ENCODE results near the gene CFTR. TPM values are rescaled to one million over a fixed set of nuclear protein-coding genes. Genes with fewer than 3 reads are reported as not detected.
"Not testable (repeated sequence)": the region's sequence is repeated elsewhere in the genome, so short reads cannot be mapped to it uniquely, and the experiment has no call there.

The CFTR gene
- total RNA-seq, 2 experiments from 2014 or later = not detected

DNA sequence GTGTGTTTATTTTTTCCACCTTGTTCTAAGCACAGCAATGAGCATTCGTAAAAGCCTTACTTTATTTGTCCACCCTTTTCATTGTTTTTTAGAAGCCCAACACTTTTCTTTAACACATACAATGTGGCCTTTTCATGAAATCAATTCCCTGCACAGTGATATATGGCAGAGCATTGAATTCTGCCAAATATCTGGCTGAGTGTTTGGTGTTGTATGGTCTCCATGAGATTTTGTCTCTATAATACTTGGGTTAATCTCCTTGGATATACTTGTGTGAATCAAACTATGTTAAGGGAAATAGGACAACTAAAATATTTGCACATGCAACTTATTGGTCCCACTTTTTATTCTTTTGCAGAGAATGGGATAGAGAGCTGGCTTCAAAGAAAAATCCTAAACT is 28.9 kb downstream of the CFTR start:
- no peaks in the 10 kb centered on the region for H3K9me3 Mint-ChIP-seq (ENCODE audit: insufficient read depth)
- ATAC-seq (no peak), DNase-seq (no peak)
- H3K36me3 Mint-ChIP-seq (ENCODE audit: low read depth) = no peaks in the 10 kb centered on the region
- CTCF ChIA-PET = no interaction called here
- H3K4me3 Mint-ChIP-seq = no peak overlapping the region
- no peak overlapping the region for H3K27ac Mint-ChIP-seq
- no peaks in the 10 kb centered on the region for H3K4me1 Mint-ChIP-seq (ENCODE audit: low read depth)
- no peaks in the 10 kb centered on the region for H3K27me3 Mint-ChIP-seq (ENCODE audit: low read depth)
- POLR2A ChIA-PET = no interaction called here

DNA sequence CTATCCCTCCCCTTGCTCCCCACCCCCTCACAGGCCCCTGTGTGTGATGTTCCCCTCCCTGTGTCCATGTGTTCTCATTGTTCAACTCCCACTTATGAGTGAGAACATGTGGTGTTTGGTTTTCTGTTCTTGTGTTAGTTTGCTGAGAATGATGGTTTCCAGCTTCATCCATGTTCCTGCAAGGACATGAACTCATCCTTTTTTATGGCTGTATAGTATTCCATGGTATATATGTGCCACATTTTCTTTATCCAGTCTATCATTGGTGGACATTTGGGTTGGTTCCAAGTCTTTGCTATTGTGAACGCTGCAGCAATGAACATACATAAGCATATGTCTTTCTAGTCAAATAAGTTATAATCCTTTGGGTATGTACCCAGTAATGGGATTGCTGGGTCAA is 37.4 kb downstream of the CFTR start:
- CTCF ChIA-PET; H3K36me3 Mint-ChIP-seq (ENCODE audit: low read depth); POLR2A ChIA-PET; H3K4me3 Mint-ChIP-seq; H3K4me1 Mint-ChIP-seq (ENCODE audit: low read depth); ATAC-seq; H3K27ac Mint-ChIP-seq; H3K9me3 Mint-ChIP-seq (ENCODE audit: insufficient read depth); H3K27me3 Mint-ChIP-seq (ENCODE audit: low read depth); DNase-seq: not testable (repeated sequence)

DNA sequence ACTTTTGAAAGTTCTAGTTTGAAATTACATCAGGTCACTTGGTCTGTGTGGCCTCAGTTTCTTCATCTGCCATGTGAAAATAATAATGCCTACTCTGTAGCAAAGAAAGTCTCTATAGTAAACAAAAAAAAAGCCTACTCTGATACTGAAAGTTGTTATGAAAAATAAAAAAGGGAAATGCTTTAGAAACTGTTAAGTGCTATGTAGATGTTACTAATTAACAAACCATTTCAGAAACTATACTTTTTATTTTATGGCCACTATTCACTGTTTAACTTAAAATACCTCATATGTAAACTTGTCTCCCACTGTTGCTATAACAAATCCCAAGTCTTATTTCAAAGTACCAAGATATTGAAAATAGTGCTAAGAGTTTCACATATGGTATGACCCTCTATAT is 50.6 kb downstream of the CFTR start:
- POLR2A ChIA-PET = no interaction called here
- CTCF ChIA-PET = no interaction called here
- H3K9me3 Mint-ChIP-seq (ENCODE audit: insufficient read depth) = no peaks in the 10 kb centered on the region
- no peaks in the 10 kb centered on the region for H3K27me3 Mint-ChIP-seq (ENCODE audit: low read depth)
- no peaks in the 10 kb centered on the region for H3K36me3 Mint-ChIP-seq (ENCODE audit: low read depth)
- DNase-seq (no peak), ATAC-seq (no peak)
- H3K4me1 Mint-ChIP-seq (ENCODE audit: low read depth) = no peaks in the 10 kb centered on the region
- H3K4me3 Mint-ChIP-seq = no peak overlapping the region
- H3K27ac Mint-ChIP-seq = no peak overlapping the region

DNA sequence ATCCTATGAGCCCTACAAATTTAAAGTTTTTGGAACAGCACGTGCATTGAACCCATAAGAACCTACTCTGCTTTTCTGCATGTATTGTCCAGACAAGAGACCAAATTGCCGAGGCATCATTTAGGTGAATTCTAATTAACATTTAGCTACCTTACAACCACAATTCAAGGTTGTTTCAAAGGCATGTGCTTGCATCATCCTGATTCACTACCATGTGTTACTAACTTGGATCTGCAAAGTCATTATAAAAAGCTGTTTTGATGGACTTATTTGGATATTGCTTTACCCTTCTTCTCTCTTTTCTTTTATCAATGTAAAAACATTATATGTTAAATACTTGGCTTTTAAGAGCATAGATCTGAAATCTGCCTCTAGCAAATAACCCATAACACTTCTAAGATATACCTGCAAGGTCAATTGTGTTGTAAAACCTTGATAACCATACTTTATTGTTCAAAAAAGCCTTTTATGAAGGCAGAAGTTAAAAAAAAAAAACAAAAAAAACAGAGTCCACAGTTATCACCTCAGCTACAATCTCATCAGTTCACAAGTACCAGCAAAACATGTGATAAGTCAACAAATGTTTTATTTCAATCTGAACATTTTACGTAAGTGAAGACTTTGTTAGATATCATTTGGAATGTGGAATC is 51.9 kb downstream of the CFTR start:
- H3K4me3 Mint-ChIP-seq = no peak overlapping the region
- H3K4me1 Mint-ChIP-seq (ENCODE audit: low read depth) = no peaks in the 10 kb centered on the region
- no peaks in the 10 kb centered on the region for H3K27me3 Mint-ChIP-seq (ENCODE audit: low read depth)
- H3K27ac Mint-ChIP-seq = no peak overlapping the region
- DNase-seq (no peak), ATAC-seq (no peak)
- H3K36me3 Mint-ChIP-seq (ENCODE audit: low read depth) = no peaks in the 10 kb centered on the region
- H3K9me3 Mint-ChIP-seq (ENCODE audit: insufficient read depth) = no peaks in the 10 kb centered on the region
- CTCF ChIA-PET = no interaction called here
- POLR2A ChIA-PET = no interaction called here

DNA sequence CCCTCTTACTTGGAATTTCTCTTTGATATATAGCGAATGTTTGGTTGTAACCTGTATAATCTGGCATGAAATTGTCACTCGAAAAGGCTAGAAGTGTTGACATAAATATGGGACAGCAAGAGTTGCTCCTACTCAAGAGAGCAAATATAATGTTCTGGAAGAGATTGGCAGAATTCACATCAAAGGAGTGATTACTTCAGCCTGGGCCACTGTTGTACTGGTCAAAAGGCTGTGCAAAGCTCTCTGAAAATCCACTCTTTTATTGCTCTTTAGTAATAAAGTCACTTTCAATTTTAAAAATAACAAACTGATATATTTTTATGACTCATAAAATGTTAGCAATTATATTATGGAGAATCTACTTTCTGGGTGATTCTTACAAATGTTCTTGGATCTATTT is 58.2 kb downstream of the CFTR start:
- ChIA-PET POLR2A (no interaction called here), CTCF (no interaction called here)
- ATAC-seq (no peak), DNase-seq (no peak)
- Mint-ChIP-seq H3K36me3 (ENCODE audit: low read depth) (no peaks in the 10 kb centered on the region), H3K4me3 (no peak overlapping the region), H3K9me3 (ENCODE audit: insufficient read depth) (no peaks in the 10 kb centered on the region), H3K27ac (no peak overlapping the region), H3K4me1 (ENCODE audit: low read depth) (no peaks in the 10 kb centered on the region), H3K27me3 (ENCODE audit: low read depth) (no peaks in the 10 kb centered on the region)

DNA sequence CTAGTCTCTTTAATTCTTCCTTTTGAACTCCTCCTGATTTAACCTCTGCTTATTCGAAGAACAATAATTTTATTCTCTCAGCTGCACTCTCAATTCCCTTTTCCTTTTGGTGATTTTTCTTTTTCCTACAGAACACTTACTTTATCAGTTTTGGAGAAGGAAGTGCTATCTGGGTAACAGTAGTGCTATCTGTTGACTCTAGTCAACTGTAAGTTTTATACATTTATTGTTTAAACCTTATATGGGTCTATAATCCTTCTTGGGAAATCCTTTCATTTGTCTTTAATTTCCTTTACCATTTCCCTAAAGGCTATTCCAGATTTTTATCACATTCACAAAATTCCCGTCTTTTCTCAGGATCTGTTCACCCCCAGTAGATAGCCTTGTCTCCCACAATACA is 64.2 kb downstream of the CFTR start:
- ChIA-PET CTCF (no interaction called here), POLR2A (no interaction called here)
- DNase-seq (no peak), ATAC-seq (no peak)
- Mint-ChIP-seq H3K36me3 (ENCODE audit: low read depth) (no peaks in the 10 kb centered on the region), H3K27ac (no peak overlapping the region), H3K4me1 (ENCODE audit: low read depth) (no peaks in the 10 kb centered on the region), H3K27me3 (ENCODE audit: low read depth) (no peaks in the 10 kb centered on the region), H3K9me3 (ENCODE audit: insufficient read depth) (no peaks in the 10 kb centered on the region), H3K4me3 (no peak overlapping the region)

DNA sequence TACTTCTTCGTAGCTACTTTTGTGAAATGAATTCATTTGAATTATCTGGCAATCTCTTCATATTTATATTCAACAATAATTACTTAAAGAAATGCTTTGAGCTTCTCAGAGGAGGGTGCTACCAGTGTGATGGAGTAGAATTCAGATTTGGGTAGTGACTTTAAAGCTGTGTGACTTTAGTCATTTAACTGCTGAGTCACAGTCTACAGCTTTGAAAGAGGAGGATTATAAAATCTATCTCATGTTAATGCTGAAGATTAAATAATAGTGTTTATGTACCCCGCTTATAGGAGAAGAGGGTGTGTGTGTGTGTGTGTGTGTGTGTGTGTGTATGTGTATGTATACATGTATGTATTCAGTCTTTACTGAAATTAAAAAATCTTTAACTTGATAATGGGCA is 68.2 kb downstream of the CFTR start:
- ChIA-PET CTCF (no interaction called here), POLR2A (interaction anchor here (0.6 kb wide), 1 partner anchor 15 kb away, joined by 3 read pairs; no protein-coding TSS in a partner anchor)
- Mint-ChIP-seq H3K4me3 (no peak overlapping the region), H3K36me3 (ENCODE audit: low read depth) (no peaks in the 10 kb centered on the region), H3K27ac (no peak overlapping the region), H3K27me3 (ENCODE audit: low read depth) (no peaks in the 10 kb centered on the region), H3K9me3 (ENCODE audit: insufficient read depth) (no peaks in the 10 kb centered on the region), H3K4me1 (ENCODE audit: low read depth) (no peaks in the 10 kb centered on the region)
- DNase-seq (no peak), ATAC-seq (no peak)

DNA sequence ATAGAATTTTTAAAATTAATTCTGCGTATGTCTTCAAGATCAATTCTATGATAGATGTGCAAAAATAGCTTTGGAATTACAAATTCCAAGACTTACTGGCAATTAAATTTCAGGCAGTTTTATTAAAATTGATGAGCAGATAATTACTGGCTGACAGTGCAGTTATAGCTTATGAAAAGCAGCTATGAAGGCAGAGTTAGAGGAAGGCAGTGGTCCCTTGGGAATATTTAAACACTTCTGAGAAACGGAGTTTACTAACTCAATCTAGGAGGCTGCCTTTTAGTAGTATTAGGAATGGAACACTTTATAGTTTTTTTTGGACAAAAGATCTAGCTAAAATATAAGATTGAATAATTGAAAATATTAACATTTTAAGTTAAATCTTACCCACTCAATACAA is 70.8 kb downstream of the CFTR start:
- Mint-ChIP-seq H3K27ac (no peak overlapping the region), H3K36me3 (ENCODE audit: low read depth) (no peaks in the 10 kb centered on the region), H3K9me3 (ENCODE audit: insufficient read depth) (no peaks in the 10 kb centered on the region), H3K4me1 (ENCODE audit: low read depth) (no peaks in the 10 kb centered on the region), H3K4me3 (no peak overlapping the region), H3K27me3 (ENCODE audit: low read depth) (no peaks in the 10 kb centered on the region)
- ATAC-seq (no peak), DNase-seq (no peak)
- POLR2A ChIA-PET = no interaction called here
- CTCF ChIA-PET = no interaction called here

DNA sequence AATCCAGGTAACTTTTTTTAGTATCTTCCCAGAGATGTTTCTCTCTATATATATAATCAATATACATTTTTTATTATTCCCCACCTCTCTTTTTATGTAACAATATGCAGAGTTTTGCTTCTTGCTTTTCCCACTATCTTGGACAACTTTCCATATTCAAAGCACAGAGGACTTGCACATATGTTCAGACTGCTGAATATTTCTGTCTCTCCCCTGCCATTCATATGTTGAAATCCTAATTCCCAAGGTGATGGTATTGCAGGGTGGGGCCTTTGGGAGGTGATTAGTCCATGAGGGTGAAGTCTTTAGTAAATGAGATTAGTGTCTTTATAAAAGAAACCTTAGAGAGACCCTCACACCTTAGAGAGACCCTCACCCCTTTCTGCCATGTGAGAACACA is 72.8 kb downstream of the CFTR start:
- CTCF ChIA-PET = no interaction called here

DNA sequence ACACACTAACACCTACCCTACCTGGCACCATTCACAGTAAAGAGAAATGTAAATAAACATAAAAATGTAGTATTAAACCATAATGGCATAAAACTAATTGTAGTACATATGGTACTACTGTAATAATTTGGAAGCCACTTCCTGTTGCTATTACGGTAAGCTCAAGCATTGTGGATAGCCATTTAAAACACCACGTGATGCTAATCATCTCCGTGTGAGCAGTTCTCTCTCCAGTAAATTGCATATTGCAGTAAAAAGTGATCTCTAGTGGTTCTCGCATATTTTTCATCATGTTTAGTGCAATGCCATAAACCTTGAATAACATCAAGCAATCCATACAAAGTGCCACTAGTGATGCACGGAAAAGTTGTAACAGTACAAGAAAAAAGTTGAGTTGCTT is 75.4 kb downstream of the CFTR start:
- H3K4me1 Mint-ChIP-seq (ENCODE audit: low read depth) = no peaks in the 10 kb centered on the region
- no peak for ATAC-seq
- H3K36me3 Mint-ChIP-seq (ENCODE audit: low read depth) = no peaks in the 10 kb centered on the region
- no peaks in the 10 kb centered on the region for H3K9me3 Mint-ChIP-seq (ENCODE audit: insufficient read depth)
- no peak for DNase-seq
- POLR2A ChIA-PET = no interaction called here
- CTCF ChIA-PET = no interaction called here
- no peak overlapping the region for H3K4me3 Mint-ChIP-seq
- no peaks in the 10 kb centered on the region for H3K27me3 Mint-ChIP-seq (ENCODE audit: low read depth)
- no peak overlapping the region for H3K27ac Mint-ChIP-seq

More for the DNA sequence above, 72.8 kb downstream of the CFTR start:
- no peaks in the 10 kb centered on the region for H3K27me3 Mint-ChIP-seq (ENCODE audit: low read depth)
- ATAC-seq (no peak), DNase-seq (no peak)
- H3K9me3 Mint-ChIP-seq (ENCODE audit: insufficient read depth) = no peaks in the 10 kb centered on the region
- POLR2A ChIA-PET = no interaction called here
- H3K4me1 Mint-ChIP-seq (ENCODE audit: low read depth) = no peaks in the 10 kb centered on the region
- H3K4me3 Mint-ChIP-seq = no peak overlapping the region
- H3K36me3 Mint-ChIP-seq (ENCODE audit: low read depth) = no peaks in the 10 kb centered on the region
- no peak overlapping the region for H3K27ac Mint-ChIP-seq

DNA sequence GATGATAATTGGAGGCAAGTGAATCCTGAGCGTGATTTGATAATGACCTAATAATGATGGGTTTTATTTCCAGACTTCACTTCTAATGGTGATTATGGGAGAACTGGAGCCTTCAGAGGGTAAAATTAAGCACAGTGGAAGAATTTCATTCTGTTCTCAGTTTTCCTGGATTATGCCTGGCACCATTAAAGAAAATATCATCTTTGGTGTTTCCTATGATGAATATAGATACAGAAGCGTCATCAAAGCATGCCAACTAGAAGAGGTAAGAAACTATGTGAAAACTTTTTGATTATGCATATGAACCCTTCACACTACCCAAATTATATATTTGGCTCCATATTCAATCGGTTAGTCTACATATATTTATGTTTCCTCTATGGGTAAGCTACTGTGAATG is 79.6 kb downstream of the CFTR start:
- H3K9me3 Mint-ChIP-seq (ENCODE audit: insufficient read depth) = no peaks in the 10 kb centered on the region
- H3K4me3 Mint-ChIP-seq = no peak overlapping the region
- no peaks in the 10 kb centered on the region for H3K36me3 Mint-ChIP-seq (ENCODE audit: low read depth)
- CTCF ChIA-PET = no interaction called here
- POLR2A ChIA-PET = no interaction called here
- no peaks in the 10 kb centered on the region for H3K27me3 Mint-ChIP-seq (ENCODE audit: low read depth)
- ATAC-seq (no peak), DNase-seq (no peak)
- no peak overlapping the region for H3K27ac Mint-ChIP-seq
- no peaks in the 10 kb centered on the region for H3K4me1 Mint-ChIP-seq (ENCODE audit: low read depth)

DNA sequence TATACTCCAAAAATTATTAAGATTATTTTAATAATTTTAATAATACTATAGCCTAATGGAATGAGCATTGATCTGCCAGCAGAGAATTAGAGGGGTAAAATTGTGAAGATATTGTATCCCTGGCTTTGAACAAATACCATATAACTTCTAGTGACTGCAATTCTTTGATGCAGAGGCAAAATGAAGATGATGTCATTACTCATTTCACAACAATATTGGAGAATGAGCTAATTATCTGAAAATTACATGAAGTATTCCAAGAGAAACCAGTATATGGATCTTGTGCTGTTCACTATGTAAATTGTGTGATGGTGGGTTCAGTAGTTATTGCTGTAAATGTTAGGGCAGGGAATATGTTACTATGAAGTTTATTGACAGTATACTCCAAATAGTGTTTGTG is 80.2 kb downstream of the CFTR start:
- Mint-ChIP-seq H3K9me3 (ENCODE audit: insufficient read depth) (no peaks in the 10 kb centered on the region), H3K36me3 (ENCODE audit: low read depth) (no peaks in the 10 kb centered on the region), H3K27ac (no peak overlapping the region), H3K4me1 (ENCODE audit: low read depth) (no peaks in the 10 kb centered on the region), H3K27me3 (ENCODE audit: low read depth) (no peaks in the 10 kb centered on the region), H3K4me3 (no peak overlapping the region)
- POLR2A ChIA-PET = no interaction called here
- no peak for DNase-seq
- no peak for ATAC-seq
- CTCF ChIA-PET = no interaction called here

DNA sequence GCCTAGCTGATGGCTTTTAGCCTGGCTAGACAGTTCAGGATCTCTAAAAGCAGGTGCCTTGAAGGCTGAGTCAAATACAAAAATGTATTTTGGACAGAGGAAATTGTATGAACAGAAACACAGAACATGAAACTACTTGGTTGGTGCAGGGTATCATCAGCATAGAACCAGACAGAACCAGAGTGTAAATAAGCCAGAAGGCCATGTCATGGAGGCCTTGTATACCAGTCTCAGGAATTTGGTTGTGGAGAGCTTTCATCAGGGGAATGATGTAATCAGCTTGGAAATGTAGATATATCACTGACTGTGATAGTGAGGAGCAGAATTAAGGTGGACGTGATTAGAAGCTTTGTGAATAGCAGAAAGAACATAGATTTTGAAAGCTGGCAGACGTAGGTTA is 82.9 kb downstream of the CFTR start:
- no peak overlapping the region for H3K27ac Mint-ChIP-seq
- ATAC-seq (no peak), DNase-seq (no peak)
- no peaks in the 10 kb centered on the region for H3K27me3 Mint-ChIP-seq (ENCODE audit: low read depth)
- POLR2A ChIA-PET = no interaction called here
- no peaks in the 10 kb centered on the region for H3K4me1 Mint-ChIP-seq (ENCODE audit: low read depth)
- H3K36me3 Mint-ChIP-seq (ENCODE audit: low read depth) = no peaks in the 10 kb centered on the region
- no peak overlapping the region for H3K4me3 Mint-ChIP-seq
- no peaks in the 10 kb centered on the region for H3K9me3 Mint-ChIP-seq (ENCODE audit: insufficient read depth)
- CTCF ChIA-PET = no interaction called here

All from activated CD8-positive, alpha-beta T cell treated with anti-CD3 and anti-CD28 coated beads, Interleukin-2, amount 10 ng/mL, durations not matched to agents 7 days and 5 days (primary cell).